HepG2 (cell line): Measurements from ENCODE around the gene CCDC57. TPM values are rescaled to one million over a fixed set of nuclear protein-coding genes. Genes with fewer than 3 reads are reported as not detected.
A peak's percentile ranks its signal among the peaks of the same experiment; 100 is the strongest.

Experiments
- ASH2L ChIP-seq: fragments of 300-600, 200-600 bp; sonication (generic); IDR thresholded peaks from 2 replicates; pipeline ENCODE4 v1.7.0; 2017; ENCODE audit warnings: low read depth, mild to moderate bottlenecking, moderate library complexity, mixed read lengths, low read length; ENCODE audit not compliant: insufficient read length
- ATAD3A ChIP-seq: sonication (generic); formaldehyde crosslinking; IDR thresholded peaks from 2 replicates; pipeline ENCODE4 v1.4.0; 2020; ENCODE audit warnings: missing genetic modification reagents
- ELF4 ChIP-seq: sonication (generic); formaldehyde crosslinking; IDR thresholded peaks from 2 replicates; pipeline ENCODE4 v1.5.0; 2020; ENCODE audit warnings: missing genetic modification reagents, mild to moderate bottlenecking, moderate library complexity, borderline replicate concordance
- JDP2 ChIP-seq: sonication (generic); formaldehyde crosslinking; IDR thresholded peaks from 2 replicates; pipeline ENCODE4 v1.8.1; 2022; ENCODE audit warnings: missing genetic modification reagents, borderline replicate concordance
- KDM4B ChIP-seq: sonication (generic); formaldehyde crosslinking; IDR thresholded peaks from 2 replicates; pipeline ENCODE4 v1.4.0; 2020; ENCODE audit warnings: missing genetic modification reagents
- MEF2D ChIP-seq: sonication (generic); formaldehyde crosslinking; IDR thresholded peaks from 2 replicates; pipeline ENCODE4 v1.5.1; 2020; ENCODE audit warnings: mild to moderate bottlenecking, missing genetic modification reagents
- NFYB ChIP-seq: sonication (generic); formaldehyde crosslinking; IDR thresholded peaks from 2 replicates; pipeline ENCODE4 v1.4.0; 2020; ENCODE audit warnings: missing genetic modification reagents
- RNF2 ChIP-seq: fragments of 450-650 bp; conservative IDR thresholded peaks from 2 replicates; pipeline ENCODE4 v1.6.1; 2016; ENCODE audit warnings: low read depth
- SAP130 ChIP-seq: IDR thresholded peaks from 2 replicates; pipeline ENCODE4 v1.6.1; 2016; ENCODE audit warnings: low read depth
- SOX13 ChIP-seq, 3 experiments: fragments of 450-650 bp in 1 of 3; sonication (generic) in 1 of 3; formaldehyde crosslinking in 1 of 3; IDR thresholded peaks in 2 of 3; conservative IDR thresholded peaks in 1 of 3; 2 replicates each; pipeline versions ENCODE4 v1.5.0 to v1.6.1; 2016 to 2020; ENCODE audit warnings: antibody characterized with exemption in 1 of 3, mild to moderate bottlenecking in 1 of 3, missing compliant biosample characterization in 1 of 3, missing genetic modification reagents in 1 of 3, moderate library complexity in 1 of 3
- SPEN ChIP-seq: sonication (generic); formaldehyde crosslinking; IDR thresholded peaks from 2 replicates; pipeline ENCODE4 v1.5.1; 2020; ENCODE audit warnings: low read depth, mild to moderate bottlenecking, missing genetic modification reagents
- SRSF4 ChIP-seq: fragments of 200-400 bp; formaldehyde crosslinking; IDR thresholded peaks from one replicate; pipeline ENCODE4 v1.6.1; 2018; ENCODE audit warnings: mild to moderate bottlenecking, low read depth, low read length, moderate library complexity; ENCODE audit not compliant: poor library complexity, severe bottlenecking
- TAF1 ChIP-seq: sonication (generic); formaldehyde crosslinking; IDR thresholded peaks from 2 replicates; pipeline ENCODE4 v1.4.0; 2020; ENCODE audit warnings: missing genetic modification reagents
- TBX3 ChIP-seq: fragments of 450-650 bp; IDR thresholded peaks from 2 replicates; pipeline ENCODE4 v1.6.1; 2017; ENCODE audit warnings: antibody characterized with exemption, mild to moderate bottlenecking, inconsistent platforms, borderline replicate concordance
- ZBTB8A ChIP-seq: sonication (generic); formaldehyde crosslinking; IDR thresholded peaks from 2 replicates; pipeline ENCODE4 v1.4.0; 2020; ENCODE audit warnings: mild to moderate bottlenecking, low read depth, missing genetic modification reagents, borderline replicate concordance
- ZMYM2 ChIP-seq: sonication (generic); formaldehyde crosslinking; IDR thresholded peaks from 2 replicates; pipeline ENCODE4 v1.8.0; 2022; ENCODE audit warnings: mild to moderate bottlenecking, missing genetic modification reagents
- ZNF230 ChIP-seq: sonication (generic); formaldehyde crosslinking; IDR thresholded peaks from 2 replicates; pipeline ENCODE4 v1.4.0; 2020; ENCODE audit warnings: mild to moderate bottlenecking, missing genetic modification reagents
- ZNF484 ChIP-seq: sonication (generic); formaldehyde crosslinking; IDR thresholded peaks from 2 replicates; pipeline ENCODE4 v1.5.1; 2020; ENCODE audit warnings: mild to moderate bottlenecking, low read depth, missing genetic modification reagents, borderline replicate concordance
- ZNF703 ChIP-seq: sonication (generic); formaldehyde crosslinking; IDR thresholded peaks from 2 replicates; pipeline ENCODE4 v1.5.1; 2020; ENCODE audit warnings: missing genetic modification reagents, mild to moderate bottlenecking, moderate library complexity, borderline replicate concordance
- ZSCAN22 ChIP-seq: sonication (generic); formaldehyde crosslinking; IDR thresholded peaks from 2 replicates; pipeline ENCODE4 v1.4.0; 2020; ENCODE audit warnings: mild to moderate bottlenecking, missing genetic modification reagents
- ZSCAN25 ChIP-seq: sonication (generic); formaldehyde crosslinking; IDR thresholded peaks from 2 replicates; pipeline ENCODE4 v1.8.0; 2022; ENCODE audit warnings: mild to moderate bottlenecking, missing genetic modification reagents
- polyA plus RNA-seq, 8 experiments: library from polyadenylated mRNA; depleted of rRNA in 3 of 8; stranded (reverse) in 7 of 8; unstranded in 1 of 8; fragments of >200 nt; fragmentation: Illumina TruSeq in 4 of 8; extraction: Trizol in 4 of 8; gene quantifications; 2 replicates each; pipeline versions ENCODE4 v1.2.1 to v1.2.3, GENCODE V29; 2011 to 2016; ENCODE audit warnings: low read depth in 4 of 8, missing spikeins in 1 of 8, mixed read lengths in 1 of 8; ENCODE audit not compliant: insufficient read depth in 1 of 8
- total RNA-seq, 5 experiments: library from RNA; depleted of rRNA; stranded (reverse); fragments of >200 nt; fragmentation: Illumina TruSeq; extraction: Trizol; gene quantifications; 2 replicates each; pipeline ENCODE4 v1.2.3, GENCODE V29; 2016; ENCODE audit warnings: low read depth in 1 of 5
- TF ChIP-seq, protein P1 (sequence below): sonication (generic); formaldehyde crosslinking; IDR thresholded peaks from 2 replicates; pipeline ENCODE4 v1.4.0; 2020; ENCODE audit warnings: missing genetic modification reagents
- TF ChIP-seq, protein P2 (sequence below): sonication (generic); formaldehyde crosslinking; IDR thresholded peaks from 2 replicates; pipeline ENCODE4 v1.5.0; 2020; ENCODE audit warnings: missing genetic modification reagents
- TF ChIP-seq, protein P3 (sequence below): sonication (generic); formaldehyde crosslinking; IDR thresholded peaks from 2 replicates; pipeline ENCODE4 v1.4.0; 2020; ENCODE audit warnings: mild to moderate bottlenecking, missing genetic modification reagents
- TF ChIP-seq, protein P4 (sequence below): sonication (generic); formaldehyde crosslinking; IDR thresholded peaks from 2 replicates; pipeline ENCODE4 v1.4.0; 2020; ENCODE audit warnings: mild to moderate bottlenecking, missing genetic modification reagents

Gene CCDC57
- total and polyA plus RNA-seq, 2 of the 13 experiments (the other 11 are each of a cell fraction or from before 2014, with no cell fraction given): 59.3 to 59.9 TPM

GRCh38 chr17:82153745-82154375, 58.8 kb downstream of the CCDC57 start (continued):
- TF ChIP-seq, protein P1, sequence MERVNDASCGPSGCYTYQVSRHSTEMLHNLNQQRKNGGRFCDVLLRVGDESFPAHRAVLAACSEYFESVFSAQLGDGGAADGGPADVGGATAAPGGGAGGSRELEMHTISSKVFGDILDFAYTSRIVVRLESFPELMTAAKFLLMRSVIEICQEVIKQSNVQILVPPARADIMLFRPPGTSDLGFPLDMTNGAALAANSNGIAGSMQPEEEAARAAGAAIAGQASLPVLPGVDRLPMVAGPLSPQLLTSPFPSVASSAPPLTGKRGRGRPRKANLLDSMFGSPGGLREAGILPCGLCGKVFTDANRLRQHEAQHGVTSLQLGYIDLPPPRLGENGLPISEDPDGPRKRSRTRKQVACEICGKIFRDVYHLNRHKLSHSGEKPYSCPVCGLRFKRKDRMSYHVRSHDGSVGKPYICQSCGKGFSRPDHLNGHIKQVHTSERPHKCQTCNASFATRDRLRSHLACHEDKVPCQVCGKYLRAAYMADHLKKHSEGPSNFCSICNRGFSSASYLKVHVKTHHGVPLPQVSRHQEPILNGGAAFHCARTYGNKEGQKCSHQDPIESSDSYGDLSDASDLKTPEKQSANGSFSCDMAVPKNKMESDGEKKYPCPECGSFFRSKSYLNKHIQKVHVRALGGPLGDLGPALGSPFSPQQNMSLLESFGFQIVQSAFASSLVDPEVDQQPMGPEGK (CRISPR knock-in tag): peak; percentile 61; the same call in 1 of the 2 replicates
- TF ChIP-seq, protein P2, sequence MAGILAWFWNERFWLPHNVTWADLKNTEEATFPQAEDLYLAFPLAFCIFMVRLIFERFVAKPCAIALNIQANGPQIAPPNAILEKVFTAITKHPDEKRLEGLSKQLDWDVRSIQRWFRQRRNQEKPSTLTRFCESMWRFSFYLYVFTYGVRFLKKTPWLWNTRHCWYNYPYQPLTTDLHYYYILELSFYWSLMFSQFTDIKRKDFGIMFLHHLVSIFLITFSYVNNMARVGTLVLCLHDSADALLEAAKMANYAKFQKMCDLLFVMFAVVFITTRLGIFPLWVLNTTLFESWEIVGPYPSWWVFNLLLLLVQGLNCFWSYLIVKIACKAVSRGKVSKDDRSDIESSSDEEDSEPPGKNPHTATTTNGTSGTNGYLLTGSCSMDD (CRISPR knock-in tag): no peak
- TF ChIP-seq SPEN (CRISPR knock-in tag) (no peak), NFYB (no peak), TAF1 (CRISPR knock-in tag) (no peak), ZNF230 (CRISPR knock-in tag) (peak; percentile 49; the same call in 1 of the 2 replicates), RNF2 (no peak), ZMYM2 (no peak), KDM4B (CRISPR knock-in tag) (0 out of 2 replicates have a peak, but pooled peaks have one; percentile 51), SOX13 (IDR thresholded peaks at IDR 0.05) (no peak), SOX13 (CRISPR knock-in tag; conservative IDR thresholded peaks at IDR 0.05 in 1 of 2, IDR thresholded peaks at IDR 0.05 in 1 of 2) (no peak), ZNF703 (no peak), SAP130 (peak; percentile 75), JDP2 (no peak), ATAD3A (CRISPR knock-in tag) (no peak), ZSCAN25 (no peak), ELF4 (no peak), ASH2L (no peak), ZNF484 (CRISPR knock-in tag) (no peak), MEF2D (CRISPR knock-in tag) (no peak), SRSF4 (no peak), ZSCAN22 (no peak), ZBTB8A (no peak), TBX3 (no peak)
- TF ChIP-seq, protein P3, sequence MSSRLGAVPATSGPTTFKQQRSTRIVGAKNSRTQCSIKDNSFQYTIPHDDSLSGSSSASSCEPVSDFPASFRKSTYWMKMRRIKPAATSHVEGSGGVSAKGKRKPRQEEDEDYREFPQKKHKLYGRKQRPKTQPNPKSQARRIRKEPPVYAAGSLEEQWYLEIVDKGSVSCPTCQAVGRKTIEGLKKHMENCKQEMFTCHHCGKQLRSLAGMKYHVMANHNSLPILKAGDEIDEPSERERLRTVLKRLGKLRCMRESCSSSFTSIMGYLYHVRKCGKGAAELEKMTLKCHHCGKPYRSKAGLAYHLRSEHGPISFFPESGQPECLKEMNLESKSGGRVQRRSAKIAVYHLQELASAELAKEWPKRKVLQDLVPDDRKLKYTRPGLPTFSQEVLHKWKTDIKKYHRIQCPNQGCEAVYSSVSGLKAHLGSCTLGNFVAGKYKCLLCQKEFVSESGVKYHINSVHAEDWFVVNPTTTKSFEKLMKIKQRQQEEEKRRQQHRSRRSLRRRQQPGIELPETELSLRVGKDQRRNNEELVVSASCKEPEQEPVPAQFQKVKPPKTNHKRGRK: no peak
- TF ChIP-seq, protein P4, sequence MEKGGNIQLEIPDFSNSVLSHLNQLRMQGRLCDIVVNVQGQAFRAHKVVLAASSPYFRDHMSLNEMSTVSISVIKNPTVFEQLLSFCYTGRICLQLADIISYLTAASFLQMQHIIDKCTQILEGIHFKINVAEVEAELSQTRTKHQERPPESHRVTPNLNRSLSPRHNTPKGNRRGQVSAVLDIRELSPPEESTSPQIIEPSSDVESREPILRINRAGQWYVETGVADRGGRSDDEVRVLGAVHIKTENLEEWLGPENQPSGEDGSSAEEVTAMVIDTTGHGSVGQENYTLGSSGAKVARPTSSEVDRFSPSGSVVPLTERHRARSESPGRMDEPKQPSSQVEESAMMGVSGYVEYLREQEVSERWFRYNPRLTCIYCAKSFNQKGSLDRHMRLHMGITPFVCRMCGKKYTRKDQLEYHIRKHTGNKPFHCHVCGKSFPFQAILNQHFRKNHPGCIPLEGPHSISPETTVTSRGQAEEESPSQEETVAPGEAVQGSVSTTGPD (CRISPR knock-in tag): no peak
